Measurements from ENCODE around the gene DCDC2B.

Gene DCDC2B

DNA sequence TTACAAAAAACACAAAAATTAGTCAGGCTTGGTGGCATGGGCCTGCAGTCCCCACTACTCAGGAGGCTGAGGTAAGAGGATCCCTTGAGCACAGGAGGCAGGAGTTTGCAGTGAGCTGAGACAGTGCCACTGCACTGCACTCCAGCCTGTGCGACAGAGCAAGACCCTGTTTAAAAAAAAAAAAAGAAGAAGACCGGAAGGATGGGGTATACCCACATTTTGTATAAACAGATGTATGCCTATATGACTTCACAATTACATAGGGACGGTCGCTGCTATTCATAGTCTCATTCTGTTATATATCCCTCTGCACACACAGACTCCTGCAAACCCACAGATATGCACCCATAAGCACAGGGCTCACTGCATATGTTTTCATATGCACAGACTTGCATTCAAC, 54.9 kb downstream of the DCDC2B start:
- no peak for DNase-seq
